Left renal pelvis (tissue), 4 donors: Measurements from ENCODE around the gene PAX8. TPM values are rescaled to one million over a fixed set of nuclear protein-coding genes. Genes with fewer than 3 reads are reported as not detected.
"Not testable (repeated sequence)": the region's sequence is repeated elsewhere in the genome, so short reads cannot be mapped to it uniquely, and the experiment has no call there.

Experiments
- DNase-seq, 4 donors: peaks; one replicate each; pipeline ENCODE4 v3.0.0-alpha.2; 2013; ENCODE audit warnings: low read depth in 4 of 4, low spot score in 3 of 4
- polyA plus RNA-seq, 4 donors: library from polyadenylated mRNA; unstranded; fragments of 120-200 nt; gene quantifications; one replicate each; pipeline ENCODE4 v1.2.1, GENCODE V29; 2013; ENCODE audit not compliant: insufficient read length in 4 of 4

The PAX8 gene
- polyA plus RNA-seq, 4 donors, result 4.3 to 528 (median 285) TPM

- DNase-seq, result no peak
Observed at GRCh38 chr2:113240150-113240914, 38.4 kb downstream of the PAX8 start.

GRCh38 chr2:113238871-113239839 is 39.6 kb downstream of the PAX8 start:
- no peak for DNase-seq

- DNase-seq, result no peak
Observed at GRCh38 chr2:113237604-113238160, 41.0 kb downstream of the PAX8 start.

DNA sequence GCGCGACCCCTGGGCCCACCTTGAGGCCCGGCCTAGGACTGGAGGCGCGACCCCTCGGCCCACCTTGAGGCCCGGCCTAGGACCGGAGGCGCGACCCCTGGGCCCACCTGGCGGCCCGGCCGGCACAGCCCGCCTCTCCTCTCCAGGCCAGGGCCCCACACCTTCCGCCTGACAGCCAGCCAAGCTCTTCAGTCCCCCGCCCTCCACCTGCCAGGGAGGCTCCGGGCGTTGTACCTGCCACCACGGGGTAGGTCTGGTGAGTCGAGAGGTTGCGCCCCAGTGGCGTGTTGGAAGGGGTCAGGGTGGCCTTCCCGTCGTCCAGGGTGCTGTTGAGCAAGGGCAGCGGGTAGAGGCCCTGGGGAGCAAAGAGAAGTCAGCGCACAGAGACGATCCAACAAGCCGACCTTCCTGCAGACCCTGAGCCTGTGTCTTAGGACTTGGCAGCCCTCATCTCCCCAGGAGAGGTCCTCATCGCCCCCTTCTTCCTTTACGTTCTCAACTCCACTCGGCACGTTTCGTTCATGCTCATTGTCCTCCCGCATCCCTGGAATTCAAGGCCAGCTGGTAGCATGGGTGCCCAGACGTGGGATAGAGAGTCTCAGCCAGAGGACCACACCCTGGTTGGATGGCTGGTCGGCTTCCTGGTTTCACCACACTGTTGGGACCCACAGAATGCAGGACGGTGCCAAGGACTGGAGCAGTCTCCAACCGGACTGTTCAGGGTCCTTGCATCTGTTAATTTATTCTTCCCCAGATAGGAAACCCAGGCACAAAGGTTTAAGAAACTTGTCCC is 42.2 kb downstream of the PAX8 start:
- DNase-seq, result no peak

GRCh38 chr2:113235347-113236226 is 43.1 kb downstream of the PAX8 start:
- not testable (repeated sequence) for DNase-seq

GRCh38 chr2:113234721-113235346 is 43.9 kb downstream of the PAX8 start:
- no peak for DNase-seq

DNA sequence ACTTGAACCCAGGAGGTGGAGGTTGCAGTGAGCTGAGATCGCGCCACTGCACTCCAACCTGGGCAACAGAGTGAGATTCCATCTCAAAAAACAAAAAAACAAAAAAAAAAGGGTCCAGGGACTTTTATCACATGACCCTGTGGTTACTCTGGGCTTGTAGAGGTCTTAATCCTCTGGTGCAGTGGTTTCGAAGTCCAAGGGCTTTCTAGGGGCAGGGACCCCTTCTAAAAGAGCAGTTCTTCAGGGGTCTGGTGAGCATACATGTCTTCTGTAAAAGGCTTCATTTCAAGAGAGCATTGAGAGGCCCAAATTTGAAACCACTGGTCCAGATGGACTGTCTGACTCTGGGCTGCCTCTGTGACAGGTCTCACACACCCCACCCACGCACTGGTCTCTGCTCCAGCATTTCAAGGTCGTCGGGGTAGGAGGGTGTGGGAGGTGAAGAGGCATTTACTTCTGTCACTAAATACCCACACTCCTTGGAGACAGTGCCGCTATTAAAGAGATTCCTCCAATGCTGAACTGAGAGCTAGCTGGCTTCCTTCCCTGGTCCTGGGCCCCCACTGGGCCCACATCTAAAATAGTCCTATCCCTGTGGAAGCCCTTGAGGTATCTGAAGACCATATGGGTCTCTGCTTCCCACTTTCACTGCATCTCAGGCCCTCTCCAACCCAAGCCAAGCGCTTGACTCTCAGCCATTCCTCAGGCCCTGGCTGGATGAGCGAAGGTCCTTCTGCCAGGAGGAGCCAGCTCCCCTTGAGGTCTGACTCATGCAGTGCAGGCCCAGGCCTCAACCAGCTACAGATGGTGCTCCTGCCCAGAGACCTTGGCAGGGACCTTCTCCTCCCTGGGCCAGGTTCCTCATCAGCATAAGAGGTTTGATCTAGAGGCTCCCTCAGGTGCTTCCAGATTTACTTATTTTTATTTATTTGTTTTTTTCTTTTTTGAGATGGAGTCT is 44.8 kb downstream of the PAX8 start:
- no peak for DNase-seq

- DNase-seq, result no peak
Observed at GRCh38 chr2:113232740-113233139, 46.0 kb downstream of the PAX8 start.

DNA sequence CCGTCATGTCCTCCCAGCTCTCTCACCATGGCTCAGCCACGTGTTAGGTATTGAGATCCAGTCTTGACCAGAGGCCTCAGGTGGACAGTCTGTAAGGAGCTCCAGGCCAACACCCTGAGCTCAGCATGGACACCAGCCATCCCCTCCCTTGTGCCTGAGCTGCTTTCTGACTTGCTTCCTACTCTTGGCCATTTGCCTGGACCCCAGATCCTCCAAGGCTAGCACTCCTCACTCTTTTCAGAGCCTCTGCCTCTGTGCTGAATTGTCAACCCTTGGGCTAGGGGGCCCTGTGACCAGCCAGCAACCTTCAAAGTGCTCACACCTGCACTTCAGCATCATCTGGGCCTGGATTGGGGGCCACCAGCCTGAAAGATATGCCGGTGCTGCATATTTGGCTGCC is 46.6 kb downstream of the PAX8 start:
- no peak for DNase-seq

GRCh38 chr2:113231064-113231463 is 47.7 kb downstream of the PAX8 start:
- DNase-seq, result no peak

- no peak for DNase-seq
Observed at GRCh38 chr2:113230531-113230930, 48.2 kb downstream of the PAX8 start.

DNA sequence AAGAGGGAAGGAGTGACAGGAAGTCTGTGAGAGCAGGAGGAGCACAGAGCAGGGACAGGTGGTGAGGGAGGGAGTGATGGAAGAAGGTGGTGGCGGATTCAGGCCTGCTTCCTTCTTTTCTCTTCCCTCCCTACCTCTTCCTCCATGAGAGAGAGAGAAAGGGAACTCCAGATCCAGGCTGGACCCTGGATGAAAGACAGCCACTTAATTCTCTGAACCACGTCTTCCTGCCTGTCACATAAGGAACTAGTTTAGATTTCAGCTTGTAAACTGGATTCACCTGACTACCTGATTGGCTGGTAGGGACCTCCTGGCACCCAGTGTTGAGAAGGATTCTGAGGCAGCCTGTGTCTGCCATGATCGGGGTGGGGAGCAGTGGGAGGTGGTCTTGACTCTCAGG is 48.9 kb downstream of the PAX8 start:
- no peak for DNase-seq

- DNase-seq, result no peak
Observed at GRCh38 chr2:113228991-113229716, 49.6 kb downstream of the PAX8 start.

- no peak for DNase-seq
Observed at GRCh38 chr2:113228351-113228750, 50.4 kb downstream of the PAX8 start.

- no peak for DNase-seq
Observed at GRCh38 chr2:113227698-113228097, 51.0 kb downstream of the PAX8 start.

- no peak for DNase-seq
Observed at GRCh38 chr2:113227290-113227689, 51.4 kb downstream of the PAX8 start.

DNA sequence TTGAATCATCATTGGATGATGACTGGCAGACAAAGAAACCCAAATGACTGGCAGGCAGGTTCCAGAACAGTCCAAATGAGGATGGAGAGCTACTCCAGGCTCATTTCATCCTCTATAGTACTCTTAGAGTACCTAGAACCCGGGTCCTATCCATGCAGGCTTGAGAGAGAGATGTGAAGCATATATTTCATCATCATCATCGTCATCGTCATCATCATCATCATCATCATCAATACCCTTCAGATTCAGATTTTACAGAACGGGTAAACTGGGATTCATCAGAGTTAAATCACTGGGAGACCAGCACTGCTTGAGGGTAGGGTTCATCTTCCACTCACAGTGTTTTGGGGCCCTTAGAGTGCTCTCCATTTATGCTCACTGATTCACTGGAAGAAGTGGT is 52.3 kb downstream of the PAX8 start:
- no peak for DNase-seq
